ENCODE results near the gene PDP2. TPM values are rescaled to one million over a fixed set of nuclear protein-coding genes. Genes with fewer than 3 reads are reported as not detected.
A peak's percentile ranks its signal among the peaks of the same experiment; 100 is the strongest.

Gene PDP2
- total RNA-seq, 1 experiment from 2014 or later: 28.4 TPM

DNA sequence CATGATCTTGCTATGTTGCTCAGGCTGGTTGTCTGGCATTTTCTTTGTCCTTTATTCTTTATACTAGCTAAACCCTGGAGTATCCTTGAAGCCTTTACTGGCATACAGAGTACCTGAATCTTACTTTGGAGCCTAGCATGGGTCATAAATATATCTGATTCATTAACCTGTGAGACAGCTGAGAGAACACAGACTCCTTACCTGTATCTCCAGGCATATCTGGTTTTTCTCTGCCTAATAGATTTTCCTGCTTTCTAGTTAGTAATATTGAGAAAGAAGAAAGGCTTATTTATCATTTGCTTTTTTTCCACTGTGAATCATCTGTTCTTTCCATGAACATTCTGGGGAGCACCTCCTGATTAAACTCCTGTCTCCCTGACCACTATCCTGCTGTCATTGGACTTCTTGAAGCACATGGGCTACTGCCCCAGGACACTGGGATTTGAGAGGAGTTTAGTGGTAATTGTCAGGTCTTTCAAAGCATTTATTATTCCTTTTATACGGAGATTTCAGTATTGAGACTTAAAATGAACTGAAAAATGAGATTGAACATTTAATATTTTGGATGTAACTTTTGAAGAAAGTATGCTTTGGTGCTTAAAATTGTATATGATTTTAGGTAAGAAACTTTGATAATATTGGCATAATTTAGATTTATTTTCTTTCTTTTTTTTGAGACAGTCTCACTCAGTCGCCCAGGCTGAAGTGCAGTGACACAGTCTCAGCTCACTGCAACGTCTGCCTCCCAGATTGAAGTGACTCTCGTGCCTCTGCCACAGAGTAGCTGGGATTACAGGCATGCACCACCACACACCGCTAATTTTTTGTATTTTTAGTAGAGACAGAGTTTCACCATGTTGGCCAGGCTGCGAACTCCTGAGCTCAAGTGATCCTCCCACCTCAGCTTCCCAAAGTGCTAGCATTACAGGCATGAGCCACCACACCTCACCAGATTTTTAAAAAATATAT is 8.6 kb downstream of the PDP2 start (continued):
- TF ChIP-seq CTCF (IDR thresholded peaks at IDR 0.05) (no peak), ZMAT4 (CRISPR knock-in tag; IDR thresholded peaks at IDR 0.05) (no peak), NR1H2 (CRISPR knock-in tag; IDR thresholded peaks at IDR 0.05) (no peak), FOXP1 (CRISPR knock-in tag; IDR thresholded peaks at IDR 0.05; ENCODE audit: borderline replicate concordance) (no peak)
- TF ChIP-seq, protein P1, sequence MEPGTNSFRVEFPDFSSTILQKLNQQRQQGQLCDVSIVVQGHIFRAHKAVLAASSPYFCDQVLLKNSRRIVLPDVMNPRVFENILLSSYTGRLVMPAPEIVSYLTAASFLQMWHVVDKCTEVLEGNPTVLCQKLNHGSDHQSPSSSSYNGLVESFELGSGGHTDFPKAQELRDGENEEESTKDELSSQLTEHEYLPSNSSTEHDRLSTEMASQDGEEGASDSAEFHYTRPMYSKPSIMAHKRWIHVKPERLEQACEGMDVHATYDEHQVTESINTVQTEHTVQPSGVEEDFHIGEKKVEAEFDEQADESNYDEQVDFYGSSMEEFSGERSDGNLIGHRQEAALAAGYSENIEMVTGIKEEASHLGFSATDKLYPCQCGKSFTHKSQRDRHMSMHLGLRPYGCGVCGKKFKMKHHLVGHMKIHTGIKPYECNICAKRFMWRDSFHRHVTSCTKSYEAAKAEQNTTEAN (CRISPR knock-in tag; IDR thresholded peaks at IDR 0.05): no peak

- H3K27me3 Mint-ChIP-seq (ENCODE audit: low read depth): no peaks in the 10 kb centered on the region
- H3K4me1 Mint-ChIP-seq: peaks cover 17% of the 10 kb centered on the region
- no peaks in the 10 kb centered on the region for H3K9me3 Mint-ChIP-seq
- peaks cover 17% of the 10 kb centered on the region for H3K36me3 Mint-ChIP-seq
- H3K27ac Mint-ChIP-seq: peak overlapping the region; percentile 26; the same call in 1 of the 2 replicates
- ATAC-seq (no peak), DNase-seq (ENCODE audit: low spot score) (no peak)
- ChIA-PET CTCF (interaction anchor here (0.7 to 11.5 kb wide), 4 partner anchors 17 to 269 kb away, joined by 3 to 175 read pairs (median 6); partner anchors contain the start of genes NAE1 and RRAD), POLR2A (no interaction called here)
- TF ChIP-seq FOXK1 (CRISPR knock-in tag; IDR thresholded peaks at IDR 0.05) (no peak), FOXJ3 (CRISPR knock-in tag; IDR thresholded peaks at IDR 0.05; ENCODE audit: borderline replicate concordance) (no peak), HMGA2 (CRISPR knock-in tag; IDR thresholded peaks at IDR 0.05) (no peak), ZMAT4 (CRISPR knock-in tag; IDR thresholded peaks at IDR 0.05) (no peak), RORB (CRISPR knock-in tag; IDR thresholded peaks at IDR 0.05) (no peak), AR (CRISPR knock-in tag; IDR thresholded peaks at IDR 0.05) (no peak), TP53 (CRISPR knock-in tag; IDR thresholded peaks at IDR 0.05) (no peak), SP1 (CRISPR knock-in tag; conservative IDR thresholded peaks at IDR 0.05) (no peak), SMAD4 (CRISPR knock-in tag; IDR thresholded peaks at IDR 0.05) (no peak), GABPB1 (CRISPR knock-in tag; IDR thresholded peaks at IDR 0.05) (no peak), ELF4 (CRISPR knock-in tag; IDR thresholded peaks at IDR 0.05; ENCODE audit: low read depth) (no peak), RELA (CRISPR knock-in tag; IDR thresholded peaks at IDR 0.05; ENCODE audit: borderline replicate concordance) (no peak), TEAD1 (CRISPR knock-in tag; IDR thresholded peaks at IDR 0.05) (no peak), FOXP1 (CRISPR knock-in tag; IDR thresholded peaks at IDR 0.05; ENCODE audit: borderline replicate concordance) (no peak), NFYB (CRISPR knock-in tag; conservative IDR thresholded peaks at IDR 0.05; ENCODE audit: low read depth) (no peak), SMAD3 (CRISPR knock-in tag; IDR thresholded peaks at IDR 0.05; ENCODE audit: borderline replicate concordance) (no peak), ZNF263 (CRISPR knock-in tag; IDR thresholded peaks at IDR 0.05; ENCODE audit: low read depth) (no peak), NFATC4 (CRISPR knock-in tag; IDR thresholded peaks at IDR 0.05) (no peak)
- no peak overlapping the region for H3K4me3 Mint-ChIP-seq
Observed at GRCh38 chr16:66889622-66890021, 9.3 kb downstream of the PDP2 start.

All from WTC11 (cell line).